Measurements from ENCODE around the gene EFNB3.

The EFNB3 gene

GRCh38 chr17:7712111-7712771 lies 7.2 kb downstream of the EFNB3 start (continued):
- TF ChIP-seq WT1 (tag by site-specific recombination; IDR thresholded peaks at IDR 0.05) (no peak), ZSCAN23 (tag by site-specific recombination; IDR thresholded peaks at IDR 0.05) (no peak), ZBTB7A (tag by site-specific recombination; IDR thresholded peaks at IDR 0.05; ENCODE audit: low read depth) (no peak), ZNF169 (tag by site-specific recombination; IDR thresholded peaks at IDR 0.05) (no peak), ZNF48 (tag by site-specific recombination; IDR thresholded peaks at IDR 0.05) (no peak), ZNF660 (tag by site-specific recombination; IDR thresholded peaks at IDR 0.05) (no peak), ZNF133 (tag by site-specific recombination; IDR thresholded peaks at IDR 0.05) (no peak), ZFP69B (tag by site-specific recombination; IDR thresholded peaks at IDR 0.05) (no peak), GLIS1 (tag by site-specific recombination; IDR thresholded peaks at IDR 0.05) (peak; percentile 91), ELK4 (IDR thresholded peaks at IDR 0.05; ENCODE audit: borderline replicate concordance, low read depth, low read length) (no peak), SCRT2 (tag by site-specific recombination; IDR thresholded peaks at IDR 0.05) (0 out of 2 replicates have a peak, but pooled peaks have one; percentile 17), ZBTB26 (tag by site-specific recombination; optimal IDR thresholded peaks at IDR 0.05) (no peak), ZNF548 (tag by site-specific recombination; IDR thresholded peaks at IDR 0.05) (no peak), PRDM10 (tag by site-specific recombination; IDR thresholded peaks at IDR 0.05) (peak; percentile 27; the same call in 1 of the 2 replicates), KLF9 (tag by site-specific recombination; IDR thresholded peaks at IDR 0.05; ENCODE audit: low read depth) (peak; percentile 87), ZNF571 (tag by site-specific recombination; IDR thresholded peaks at IDR 0.05) (no peak), FEZF1 (tag by site-specific recombination; IDR thresholded peaks at IDR 0.05) (no peak), ZNF549 (tag by site-specific recombination; IDR thresholded peaks at IDR 0.05) (no peak), BCL11A (tag by site-specific recombination; IDR thresholded peaks at IDR 0.05; ENCODE audit: low read depth) (no peak), ZNF610 (tag by site-specific recombination; IDR thresholded peaks at IDR 0.05; ENCODE audit: borderline replicate concordance) (no peak), ZBTB21 (tag by site-specific recombination; IDR thresholded peaks at IDR 0.05) (no peak), ZNF692 (tag by site-specific recombination; IDR thresholded peaks at IDR 0.05) (no peak)
- TF ChIP-seq, protein P1, sequence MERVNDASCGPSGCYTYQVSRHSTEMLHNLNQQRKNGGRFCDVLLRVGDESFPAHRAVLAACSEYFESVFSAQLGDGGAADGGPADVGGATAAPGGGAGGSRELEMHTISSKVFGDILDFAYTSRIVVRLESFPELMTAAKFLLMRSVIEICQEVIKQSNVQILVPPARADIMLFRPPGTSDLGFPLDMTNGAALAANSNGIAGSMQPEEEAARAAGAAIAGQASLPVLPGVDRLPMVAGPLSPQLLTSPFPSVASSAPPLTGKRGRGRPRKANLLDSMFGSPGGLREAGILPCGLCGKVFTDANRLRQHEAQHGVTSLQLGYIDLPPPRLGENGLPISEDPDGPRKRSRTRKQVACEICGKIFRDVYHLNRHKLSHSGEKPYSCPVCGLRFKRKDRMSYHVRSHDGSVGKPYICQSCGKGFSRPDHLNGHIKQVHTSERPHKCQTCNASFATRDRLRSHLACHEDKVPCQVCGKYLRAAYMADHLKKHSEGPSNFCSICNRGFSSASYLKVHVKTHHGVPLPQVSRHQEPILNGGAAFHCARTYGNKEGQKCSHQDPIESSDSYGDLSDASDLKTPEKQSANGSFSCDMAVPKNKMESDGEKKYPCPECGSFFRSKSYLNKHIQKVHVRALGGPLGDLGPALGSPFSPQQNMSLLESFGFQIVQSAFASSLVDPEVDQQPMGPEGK (tag by site-specific recombination; IDR thresholded peaks at IDR 0.05) = no peak
- TF ChIP-seq, protein P2, sequence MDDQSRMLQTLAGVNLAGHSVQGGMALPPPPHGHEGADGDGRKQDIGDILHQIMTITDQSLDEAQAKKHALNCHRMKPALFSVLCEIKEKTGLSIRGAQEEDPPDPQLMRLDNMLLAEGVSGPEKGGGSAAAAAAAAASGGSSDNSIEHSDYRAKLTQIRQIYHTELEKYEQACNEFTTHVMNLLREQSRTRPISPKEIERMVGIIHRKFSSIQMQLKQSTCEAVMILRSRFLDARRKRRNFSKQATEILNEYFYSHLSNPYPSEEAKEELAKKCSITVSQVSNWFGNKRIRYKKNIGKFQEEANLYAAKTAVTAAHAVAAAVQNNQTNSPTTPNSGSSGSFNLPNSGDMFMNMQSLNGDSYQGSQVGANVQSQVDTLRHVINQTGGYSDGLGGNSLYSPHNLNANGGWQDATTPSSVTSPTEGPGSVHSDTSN (CRISPR knock-in tag; IDR thresholded peaks at IDR 0.05) = no peak
- TF ChIP-seq, protein P3, sequence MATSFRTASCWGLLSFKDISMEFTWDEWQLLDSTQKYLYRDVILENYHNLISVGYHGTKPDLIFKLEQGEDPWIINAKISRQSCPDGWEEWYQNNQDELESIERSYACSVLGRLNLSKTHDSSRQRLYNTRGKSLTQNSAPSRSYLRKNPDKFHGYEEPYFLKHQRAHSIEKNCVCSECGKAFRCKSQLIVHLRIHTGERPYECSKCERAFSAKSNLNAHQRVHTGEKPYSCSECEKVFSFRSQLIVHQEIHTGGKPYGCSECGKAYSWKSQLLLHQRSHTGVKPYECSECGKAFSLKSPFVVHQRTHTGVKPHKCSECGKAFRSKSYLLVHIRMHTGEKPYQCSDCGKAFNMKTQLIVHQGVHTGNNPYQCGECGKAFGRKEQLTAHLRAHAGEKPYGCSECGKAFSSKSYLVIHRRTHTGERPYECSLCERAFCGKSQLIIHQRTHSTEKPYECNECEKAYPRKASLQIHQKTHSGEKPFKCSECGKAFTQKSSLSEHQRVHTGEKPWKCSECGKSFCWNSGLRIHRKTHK (tag by site-specific recombination; IDR thresholded peaks at IDR 0.05) = no peak
- TF ChIP-seq, protein P4, sequence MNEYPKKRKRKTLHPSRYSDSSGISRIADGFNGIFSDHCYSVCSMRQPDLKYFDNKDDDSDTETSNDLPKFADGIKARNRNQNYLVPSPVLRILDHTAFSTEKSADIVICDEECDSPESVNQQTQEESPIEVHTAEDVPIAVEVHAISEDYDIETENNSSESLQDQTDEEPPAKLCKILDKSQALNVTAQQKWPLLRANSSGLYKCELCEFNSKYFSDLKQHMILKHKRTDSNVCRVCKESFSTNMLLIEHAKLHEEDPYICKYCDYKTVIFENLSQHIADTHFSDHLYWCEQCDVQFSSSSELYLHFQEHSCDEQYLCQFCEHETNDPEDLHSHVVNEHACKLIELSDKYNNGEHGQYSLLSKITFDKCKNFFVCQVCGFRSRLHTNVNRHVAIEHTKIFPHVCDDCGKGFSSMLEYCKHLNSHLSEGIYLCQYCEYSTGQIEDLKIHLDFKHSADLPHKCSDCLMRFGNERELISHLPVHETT (tag by site-specific recombination; IDR thresholded peaks at IDR 0.05) = no peak

Data from HEK293 (cell line).